Right atrium auricular region (tissue), 2 donors: Measurements from ENCODE around the gene CTSE. TPM values are rescaled to one million over a fixed set of nuclear protein-coding genes. Genes with fewer than 3 reads are reported as not detected.

Source experiments
- DNase-seq: peaks from one replicate; pipeline ENCODE4 v3.0.0-alpha.2; 2019; ENCODE audit warnings: low spot score
- H3K27ac ChIP-seq, 2 donors: fragments of 200-600 bp; sonication (generic); 1 replicate in 1 of 2; 2 replicates in 1 of 2; pipeline ENCODE4 v1.5.1; 2016 to 2019
- H3K27me3 ChIP-seq, 2 donors: fragments of 200-600 bp; sonication (generic); one replicate each; pipeline versions ENCODE4 v1.5.1 to v1.6.0; 2017 to 2019
- H3K36me3 ChIP-seq: fragments of 200-600 bp; sonication (generic); one replicate; pipeline ENCODE4 v1.5.1; 2016
- H3K4me1 ChIP-seq, 2 donors: fragments of 200-600 bp; sonication (generic); one replicate each; pipeline versions ENCODE4 v1.5.1 to v1.6.0; 2017 to 2019
- H3K4me3 ChIP-seq, 2 donors: fragments of 200-600 bp; sonication (generic); 1 replicate in 1 of 2; 2 replicates in 1 of 2; pipeline ENCODE4 v1.5.1; 2017 to 2019; ENCODE audit warnings: mild to moderate bottlenecking in 1 of 2, moderate library complexity in 1 of 2
- H3K9me3 ChIP-seq, 2 donors: fragments of 200-600 bp; sonication (generic); one replicate each; pipeline ENCODE4 v1.5.1; 2019
- total RNA-seq, 2 donors: library from RNA; depleted of rRNA; stranded (reverse); fragments of >200 nt; gene quantifications; one replicate each; pipeline ENCODE4 v1.1.0, GENCODE V29; 2016
- TF ChIP-seq, protein P1 (sequence below), 2 donors: fragments of 200-600 bp; sonication (generic); IDR thresholded peaks; one replicate each; pipeline ENCODE4 v1.5.1; 2019; ENCODE audit warnings: antibody characterized with exemption in 2 of 2

The CTSE gene
- total RNA-seq, 2 donors from 2014 or later, result 1.1 TPM; not detected in 1

DNA sequence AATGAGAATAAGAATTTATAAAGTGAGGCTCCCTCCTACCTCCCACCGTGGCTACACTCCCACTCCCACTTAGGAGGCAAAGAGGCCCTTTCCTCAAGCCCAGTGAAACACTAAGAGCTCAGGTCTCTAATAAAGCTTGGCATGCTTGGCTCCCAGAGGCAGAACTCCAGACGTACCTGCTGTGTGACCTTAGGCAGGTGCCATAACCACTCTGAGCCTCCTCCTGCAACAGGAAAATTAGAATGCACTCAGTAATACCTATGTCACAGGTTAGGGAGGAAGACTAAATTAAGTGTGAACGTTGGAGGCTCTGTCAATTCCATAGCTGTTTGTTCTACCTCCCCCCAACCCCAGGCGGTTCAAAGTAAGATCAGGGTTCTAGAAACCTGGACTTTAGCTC, 63.9 kb downstream of the CTSE start:
- Histone ChIP-seq H3K27ac (no peak overlapping the region), H3K4me1 (peaks cover 0 to 22% of the 10 kb centered on the region in 2 donors), H3K27me3 (no peaks in the 10 kb centered on the region), H3K36me3 (no peaks in the 10 kb centered on the region), H3K9me3 (no peaks in the 10 kb centered on the region), H3K4me3 (no peak overlapping the region)
- no peak for DNase-seq
- TF ChIP-seq, protein P1, sequence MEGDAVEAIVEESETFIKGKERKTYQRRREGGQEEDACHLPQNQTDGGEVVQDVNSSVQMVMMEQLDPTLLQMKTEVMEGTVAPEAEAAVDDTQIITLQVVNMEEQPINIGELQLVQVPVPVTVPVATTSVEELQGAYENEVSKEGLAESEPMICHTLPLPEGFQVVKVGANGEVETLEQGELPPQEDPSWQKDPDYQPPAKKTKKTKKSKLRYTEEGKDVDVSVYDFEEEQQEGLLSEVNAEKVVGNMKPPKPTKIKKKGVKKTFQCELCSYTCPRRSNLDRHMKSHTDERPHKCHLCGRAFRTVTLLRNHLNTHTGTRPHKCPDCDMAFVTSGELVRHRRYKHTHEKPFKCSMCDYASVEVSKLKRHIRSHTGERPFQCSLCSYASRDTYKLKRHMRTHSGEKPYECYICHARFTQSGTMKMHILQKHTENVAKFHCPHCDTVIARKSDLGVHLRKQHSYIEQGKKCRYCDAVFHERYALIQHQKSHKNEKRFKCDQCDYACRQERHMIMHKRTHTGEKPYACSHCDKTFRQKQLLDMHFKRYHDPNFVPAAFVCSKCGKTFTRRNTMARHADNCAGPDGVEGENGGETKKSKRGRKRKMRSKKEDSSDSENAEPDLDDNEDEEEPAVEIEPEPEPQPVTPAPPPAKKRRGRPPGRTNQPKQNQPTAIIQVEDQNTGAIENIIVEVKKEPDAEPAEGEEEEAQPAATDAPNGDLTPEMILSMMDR (IDR thresholded peaks at IDR 0.05), result no peak

Other genes starting within 250 kb of the CTSE start
- gene RAB29, start 248.4 kb downstream of the CTSE start, total RNA-seq, result 10 to 100 TPM; 17.7 to 18.6 TPM
- 100 to 1,000 TPM; 204 to 255 TPM for gene SLC41A1, start 210.7 kb downstream of the CTSE start, total RNA-seq
- 1 to 10 TPM; 1.2 to 1.4 TPM for gene PM20D1, start 173.8 kb downstream of the CTSE start, total RNA-seq
- gene SLC26A9, start 80.4 kb downstream of the CTSE start, total RNA-seq, result 10 to 100 TPM; 24.4 to 35.4 TPM
- 1 to 10 TPM; 4.8 to 5.1 TPM for gene RAB7B, start 20.5 kb downstream of the CTSE start, total RNA-seq
- gene RHEX, start 29.3 kb upstream of the CTSE start, total RNA-seq, result not detected
- gene AVPR1B, start 93.5 kb upstream of the CTSE start, total RNA-seq, result not detected
- under 1 TPM in 1 of 2 donors, not detected in 1; 0.28 TPM for gene FAM72A, start 178.9 kb upstream of the CTSE start, total RNA-seq
- gene SRGAP2, start 179.6 kb upstream of the CTSE start, total RNA-seq, result 10 to 100 TPM; 26.4 to 29.0 TPM